Measurements from ENCODE around the gene PTPRS. TPM values are rescaled to one million over a fixed set of nuclear protein-coding genes. Genes with fewer than 3 reads are reported as not detected.

Gene PTPRS
- total and polyA plus RNA-seq, 2 of the 13 experiments (the other 11 are each of a cell fraction or from before 2014, with no cell fraction given), result 32.7 to 43.9 TPM

GRCh38 chr19:5340637-5341447 is at the start of gene PTPRS (continued):
- TF ChIP-seq HMG20A (CRISPR knock-in tag; IDR thresholded peaks at IDR 0.05; ENCODE audit: borderline replicate concordance), result no peak
- TF ChIP-seq SETDB1 (CRISPR knock-in tag; IDR thresholded peaks at IDR 0.05; ENCODE audit: borderline replicate concordance), result no peak
- TF ChIP-seq ZNF460 (CRISPR knock-in tag; IDR thresholded peaks at IDR 0.05; ENCODE audit: borderline replicate concordance), result no peak
- TF ChIP-seq IKZF4 (CRISPR knock-in tag; IDR thresholded peaks at IDR 0.05; ENCODE audit: borderline replicate concordance, low read depth, not compliant biosample characterization), result peak; percentile 100
- no peak for TF ChIP-seq SIN3A (IDR thresholded peaks at IDR 0.05; ENCODE audit: borderline replicate concordance, low read depth, low read length)
- no peak for TF ChIP-seq HNRNPK (IDR thresholded peaks at IDR 0.05; ENCODE audit: low read depth, low read length, poor library complexity, severe bottlenecking)
- TF ChIP-seq FOXM1 (CRISPR knock-in tag; IDR thresholded peaks at IDR 0.05), result peak; percentile 82; the same call in 1 of the 2 replicates
- peak; percentile 55; the same call in 1 of the 2 replicates for TF ChIP-seq FOXK1 (CRISPR knock-in tag; IDR thresholded peaks at IDR 0.05; ENCODE audit: borderline replicate concordance, low read depth)
- no peak for TF ChIP-seq ZNF513 (CRISPR knock-in tag; conservative IDR thresholded peaks at IDR 0.05)
- TF ChIP-seq CENPBD1 (CRISPR knock-in tag; IDR thresholded peaks at IDR 0.05; ENCODE audit: borderline replicate concordance, low read depth), result peak; percentile 97; the same call in 1 of the 2 replicates
- TF ChIP-seq ZNF124 (CRISPR knock-in tag; IDR thresholded peaks at IDR 0.05), result peak; percentile 95
- peak; percentile 99 for TF ChIP-seq ZNF552 (CRISPR knock-in tag; IDR thresholded peaks at IDR 0.05; ENCODE audit: borderline replicate concordance)
- peak; percentile 68 for TF ChIP-seq RAD51 (IDR thresholded peaks at IDR 0.05; ENCODE audit: borderline replicate concordance)
- TF ChIP-seq ZUFSP (CRISPR knock-in tag; IDR thresholded peaks at IDR 0.05; ENCODE audit: borderline replicate concordance), result no peak
- peak; percentile 82 for TF ChIP-seq NFYC (CRISPR knock-in tag; IDR thresholded peaks at IDR 0.05)
- TF ChIP-seq KIAA2018 (CRISPR knock-in tag; IDR thresholded peaks at IDR 0.05; ENCODE audit: borderline replicate concordance), result peak; percentile 77; the same call in 1 of the 2 replicates

Measured in HepG2 (cell line).